CD1c-positive myeloid dendritic cell (primary cell): ENCODE data around the gene TSEN54.
A peak's percentile ranks its signal among the peaks of the same experiment; 100 is the strongest.

Source experiments
- DNase-seq: peaks from one replicate; pipeline ENCODE4 v3.0.0-alpha.2; 2016; ENCODE audit errors: extremely low spot score

Gene TSEN54

GRCh38 chr17:75564195-75564594 lies 47.9 kb downstream of the TSEN54 start:
- DNase-seq = no peak

GRCh38 chr17:75565066-75565465 lies 48.7 kb downstream of the TSEN54 start:
- no peak for DNase-seq

- DNase-seq = no peak
Measured at GRCh38 chr17:75565618-75566017, 49.3 kb downstream of the TSEN54 start.

GRCh38 chr17:75566416-75566815 lies 50.1 kb downstream of the TSEN54 start:
- DNase-seq = no peak

GRCh38 chr17:75566834-75567233 lies 50.5 kb downstream of the TSEN54 start:
- peak; percentile 4 for DNase-seq

GRCh38 chr17:75568412-75569255 lies 52.3 kb downstream of the TSEN54 start:
- no peak for DNase-seq

GRCh38 chr17:75570034-75570676 lies 53.8 kb downstream of the TSEN54 start:
- DNase-seq = no peak

GRCh38 chr17:75570772-75571171 lies 54.4 kb downstream of the TSEN54 start:
- no peak for DNase-seq

GRCh38 chr17:75571197-75571884 lies 55.0 kb downstream of the TSEN54 start:
- DNase-seq = peak; percentile 88

- DNase-seq = no peak
Measured at GRCh38 chr17:75571885-75572215, 55.5 kb downstream of the TSEN54 start.

GRCh38 chr17:75572713-75573539 lies 56.6 kb downstream of the TSEN54 start:
- no peak for DNase-seq

GRCh38 chr17:75573540-75573957 lies 57.2 kb downstream of the TSEN54 start:
- DNase-seq = no peak

GRCh38 chr17:75573994-75574393 lies 57.7 kb downstream of the TSEN54 start:
- DNase-seq = no peak
